NCI-H2029 treated with DMSO at 0.1 percent for 48 hours (cell line): ENCODE results near the gene DDC.

Source experiments
- DNase-seq: peaks from one replicate; lab custom pipeline; 2025; lab: John Stamatoyannopoulos, UW

Gene DDC

GRCh38 chr7:50564640-50565558 lies at the start of gene DDC:
TSS of gene DDC (minus strand) at chr7:50565405. CDS start at chr7:50544085, 21,320 bp downstream.
- DNase-seq = no peak

- DNase-seq = no peak
Observed at GRCh38 chr7:50613473-50613872, 48.3 kb upstream of the DDC start.

GRCh38 chr7:50612704-50613103 lies 47.5 kb upstream of the DDC start:
- DNase-seq = no peak

GRCh38 chr7:50610521-50611277 lies 45.5 kb upstream of the DDC start:
- no peak for DNase-seq

DNA sequence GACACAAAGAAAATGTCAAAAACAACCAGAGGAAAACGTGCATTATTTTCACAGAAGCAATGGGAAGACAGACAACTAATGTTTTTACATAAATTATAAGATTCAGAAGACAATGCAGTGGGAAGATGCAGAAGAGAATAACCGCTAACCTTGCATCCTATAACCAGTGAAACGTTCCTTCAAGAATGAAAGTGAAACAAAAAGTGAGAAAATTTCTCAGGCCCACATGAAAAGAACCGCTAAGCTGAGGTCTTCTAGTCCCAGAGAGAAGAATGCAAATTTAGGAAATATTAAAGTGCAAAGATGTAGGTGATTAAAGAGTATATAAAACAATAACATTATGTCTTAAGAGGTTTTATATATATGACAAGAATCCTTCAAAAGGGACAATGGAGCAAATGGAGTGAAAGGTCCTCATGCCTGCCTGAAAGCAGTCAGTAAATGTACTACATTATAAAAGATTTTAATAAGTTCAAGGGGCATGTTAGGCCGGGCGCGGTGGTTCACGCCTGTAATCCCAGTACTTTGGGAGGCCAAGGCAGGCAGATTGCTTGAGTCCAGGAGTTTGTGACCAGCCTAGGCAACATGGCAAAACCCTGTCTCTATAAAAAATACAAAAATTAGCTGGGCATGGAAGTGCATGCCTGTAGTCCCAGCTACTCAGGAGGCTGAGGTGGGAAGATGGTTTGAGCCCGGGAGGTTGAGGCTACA lies 43.1 kb upstream of the DDC start:
- DNase-seq = no peak

DNA sequence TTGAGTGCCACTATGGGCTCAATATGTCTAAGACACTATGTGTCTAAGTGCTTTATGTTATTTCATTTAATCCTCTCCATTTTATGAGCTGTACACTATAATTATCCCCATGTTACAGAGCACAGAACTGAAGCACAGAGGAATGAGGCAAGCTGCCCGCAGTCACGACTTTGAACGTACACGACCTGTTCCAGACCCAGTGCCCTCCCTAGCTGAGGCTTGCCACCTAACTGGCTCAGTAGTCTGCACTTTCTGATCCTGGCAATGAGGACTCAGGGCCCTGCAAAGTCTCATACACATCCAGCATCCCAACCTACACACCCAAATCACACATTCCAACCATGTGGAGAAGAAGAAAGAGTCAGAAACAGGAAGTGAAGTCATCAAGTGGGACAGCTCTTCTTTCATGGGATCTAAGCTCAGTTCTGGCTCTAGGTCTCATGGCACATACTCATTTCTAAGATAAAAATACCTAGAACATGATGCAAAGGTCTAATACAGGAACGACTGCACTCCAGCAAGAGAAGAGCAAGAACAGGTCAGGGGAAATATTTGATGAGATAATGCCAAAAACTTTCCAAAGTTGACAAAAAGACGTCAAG lies 42.4 kb upstream of the DDC start:
- DNase-seq = no peak

GRCh38 chr7:50605059-50605458 lies 39.9 kb upstream of the DDC start:
- DNase-seq = no peak

DNA sequence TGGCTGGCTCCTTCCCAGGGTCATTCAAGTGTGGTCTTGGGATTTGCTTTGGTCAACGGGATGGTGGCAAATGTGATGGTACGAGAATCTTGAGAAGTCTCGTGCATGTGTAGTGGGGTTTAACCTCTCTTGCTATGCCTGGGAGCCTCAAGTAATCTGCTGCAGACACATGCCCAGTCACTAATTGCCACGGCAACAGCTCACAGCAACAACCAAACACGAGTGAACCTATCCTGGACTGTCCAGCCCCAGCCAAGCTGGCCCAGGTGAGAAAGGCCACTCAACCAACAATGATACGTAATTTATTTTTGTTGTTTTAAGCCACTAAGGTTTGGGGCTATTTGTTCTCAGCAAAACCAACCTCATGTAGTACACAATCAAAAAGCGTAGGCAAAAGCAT lies 38.1 kb upstream of the DDC start:
- no peak for DNase-seq

DNA sequence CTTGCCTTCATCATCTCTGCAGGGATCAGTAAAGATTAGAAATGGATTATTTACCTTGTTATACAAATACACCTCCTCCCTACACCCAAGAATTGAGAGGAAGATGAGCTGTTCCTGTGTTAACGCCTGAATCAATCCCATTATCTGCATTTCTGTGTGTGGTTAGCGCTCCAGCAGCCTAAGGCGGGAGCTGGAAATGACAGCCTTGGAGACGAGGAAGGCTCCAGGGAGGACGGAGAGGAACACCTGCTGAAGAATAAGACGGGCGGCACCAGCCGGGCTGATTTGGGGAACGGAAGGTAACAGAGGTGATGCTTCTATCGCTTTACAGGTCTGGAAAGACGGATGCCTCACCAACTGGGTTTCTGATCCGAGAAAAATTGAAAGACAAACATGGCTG lies 34.2 kb upstream of the DDC start:
- no peak for DNase-seq

DNA sequence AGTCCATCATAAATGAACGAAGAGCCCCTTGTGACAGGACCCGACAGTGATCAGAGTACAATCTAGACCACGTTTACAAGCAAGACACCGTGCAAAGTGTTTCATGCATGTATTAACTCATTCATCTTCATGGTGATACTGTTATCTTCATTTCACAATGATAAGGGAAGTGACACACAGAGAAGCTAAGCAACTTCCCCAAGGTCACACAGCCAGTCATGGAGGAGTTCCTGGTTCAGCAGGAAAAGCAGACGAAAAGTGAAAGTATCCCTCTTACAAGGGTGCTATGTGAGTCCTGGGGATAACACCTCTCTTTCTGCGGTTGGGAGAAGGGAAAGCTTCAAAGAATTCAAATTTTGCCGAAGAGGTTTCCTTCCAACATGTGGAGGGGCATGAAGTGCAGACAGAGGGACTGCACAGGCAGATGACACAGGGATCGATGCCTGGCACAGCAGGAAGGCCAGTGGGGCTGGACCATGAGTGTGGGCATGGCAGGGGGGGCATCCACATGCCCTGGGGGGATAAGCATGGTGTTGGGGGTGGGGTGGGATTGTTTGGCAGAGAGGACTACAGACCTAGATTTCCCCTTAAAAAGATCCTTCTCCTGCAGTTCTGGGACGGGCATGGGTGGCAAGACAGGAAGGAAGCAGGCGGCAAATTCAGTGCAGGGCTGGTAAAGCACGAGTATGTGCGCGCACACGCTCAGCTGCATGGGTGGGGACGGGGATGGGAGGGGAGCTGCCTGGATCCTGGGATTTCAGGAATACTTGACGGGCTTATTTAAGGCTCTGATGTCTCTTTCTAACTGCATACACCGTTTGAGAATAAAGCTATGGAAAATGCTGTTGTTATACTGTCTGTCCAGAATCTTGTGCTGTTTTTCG lies 33.5 kb upstream of the DDC start:
- no peak for DNase-seq

DNA sequence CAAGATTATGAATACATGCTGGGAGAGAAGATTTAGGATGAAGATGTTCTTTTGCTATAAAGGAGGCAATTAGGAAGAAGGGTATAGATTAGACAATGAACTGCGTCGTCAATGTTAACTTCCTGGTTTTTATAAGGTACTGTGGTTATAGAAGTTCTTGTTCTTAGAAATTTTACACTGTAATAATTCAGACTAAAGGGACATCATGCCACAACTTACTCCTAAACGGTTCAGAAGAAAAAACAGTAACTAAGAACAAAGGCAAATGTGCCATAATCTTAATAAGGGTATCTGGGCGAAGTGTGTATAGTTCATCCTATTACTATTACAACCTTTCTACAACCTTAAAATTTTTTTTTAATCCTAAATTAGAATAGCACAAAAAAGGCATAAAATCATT lies 31.3 kb upstream of the DDC start:
- no peak for DNase-seq

DNA sequence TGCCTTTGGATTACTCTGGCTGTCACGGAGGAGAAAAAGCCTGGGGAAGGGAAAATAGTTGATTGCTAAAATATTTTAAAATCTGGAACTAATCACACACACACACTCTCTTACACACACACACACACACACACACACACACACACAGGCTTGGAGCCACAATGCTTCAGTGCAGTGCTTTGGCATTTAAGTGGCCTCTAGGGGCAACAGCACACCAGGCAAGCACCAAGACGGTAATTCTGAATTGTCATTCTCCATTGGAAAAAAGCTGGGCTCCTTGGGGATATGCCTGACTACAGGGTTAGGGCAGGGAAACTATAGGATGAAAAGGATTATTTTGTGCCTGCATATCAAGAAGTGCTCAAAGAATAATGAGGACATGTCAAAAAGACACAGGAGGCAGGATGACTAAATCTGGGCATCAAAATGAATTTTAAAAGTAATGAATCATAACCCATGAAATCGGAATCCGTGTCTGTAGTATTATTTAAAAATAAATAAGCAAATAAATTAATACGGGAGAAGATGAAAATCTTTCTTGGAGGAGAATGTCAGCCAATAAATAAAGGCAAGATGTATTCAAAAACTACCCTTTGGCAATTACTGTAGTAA lies 30.4 kb upstream of the DDC start:
- no peak for DNase-seq

- DNase-seq = no peak
Observed at GRCh38 chr7:50594734-50595485, 29.7 kb upstream of the DDC start.

DNA sequence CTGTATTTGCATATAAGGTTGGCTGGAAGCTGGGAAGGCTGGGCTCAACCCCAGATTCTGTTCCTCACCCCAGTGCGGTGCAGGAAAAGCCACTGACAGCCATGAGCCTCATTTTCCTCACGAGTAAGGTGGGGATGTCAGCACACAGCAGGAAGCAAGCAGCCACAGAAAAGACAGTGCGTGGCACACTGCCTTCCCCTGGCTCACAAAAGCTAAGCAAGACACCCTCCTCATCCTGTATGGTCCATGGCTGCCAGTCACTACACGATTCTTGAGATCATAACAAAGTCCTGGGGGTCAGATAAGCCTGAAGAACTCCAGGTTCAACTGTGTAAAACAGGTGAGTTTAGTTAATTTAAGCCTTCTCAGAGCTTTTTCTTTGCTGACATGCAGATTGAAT lies 28.9 kb upstream of the DDC start:
- DNase-seq = no peak

- DNase-seq = no peak
Observed at GRCh38 chr7:50592940-50593339, 27.7 kb upstream of the DDC start.

- peak; percentile 53 for DNase-seq
Observed at GRCh38 chr7:50591480-50592438, 26.6 kb upstream of the DDC start.

- no peak for DNase-seq
Observed at GRCh38 chr7:50591098-50591479, 25.9 kb upstream of the DDC start.

DNA sequence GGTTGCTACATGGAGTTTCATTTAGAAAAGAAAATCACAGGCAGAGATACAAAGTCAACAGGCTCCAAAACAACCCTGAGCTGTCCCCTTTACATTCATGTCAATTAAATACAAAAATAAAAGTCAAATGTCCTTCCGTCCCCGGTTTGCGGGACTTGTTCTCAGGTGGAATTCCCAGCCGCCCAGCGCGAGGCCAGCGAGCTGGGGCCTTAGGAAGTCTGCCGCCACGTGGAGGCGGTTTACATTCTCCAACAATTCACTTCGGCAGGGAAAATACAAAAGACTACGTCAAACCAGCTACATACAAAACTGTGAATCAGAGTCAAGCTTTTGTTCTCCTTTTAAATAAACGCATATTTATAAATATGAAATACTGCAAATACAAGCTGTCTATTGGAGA lies 25.3 kb upstream of the DDC start:
- no peak for DNase-seq

DNA sequence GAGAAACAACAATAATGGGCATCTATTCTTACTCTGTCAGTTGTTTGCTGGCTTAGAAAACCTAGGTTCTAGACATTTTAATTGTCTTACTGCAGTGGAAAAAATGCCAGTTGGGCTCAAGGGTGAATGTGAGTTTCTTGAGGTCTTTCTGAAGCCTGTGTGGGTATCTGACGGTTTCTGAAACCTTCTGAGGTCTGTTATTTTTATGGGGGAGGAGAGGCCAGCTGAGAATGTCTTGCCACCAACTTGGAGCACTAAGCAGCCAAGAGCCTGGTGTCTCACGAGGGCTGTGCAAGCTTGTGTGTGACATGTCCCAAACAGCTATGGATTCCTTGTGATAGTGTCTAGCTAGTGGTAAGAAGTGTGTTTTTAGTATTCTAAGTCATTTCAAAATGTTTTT lies 24.2 kb upstream of the DDC start:
- DNase-seq = no peak
